DMS79 (cell line): ENCODE measurements around the gene TRAF3IP3.

Experiments
- DNase-seq: peaks from one replicate; lab custom pipeline; 2025; lab: John Stamatoyannopoulos, UW

Gene TRAF3IP3, protein sequence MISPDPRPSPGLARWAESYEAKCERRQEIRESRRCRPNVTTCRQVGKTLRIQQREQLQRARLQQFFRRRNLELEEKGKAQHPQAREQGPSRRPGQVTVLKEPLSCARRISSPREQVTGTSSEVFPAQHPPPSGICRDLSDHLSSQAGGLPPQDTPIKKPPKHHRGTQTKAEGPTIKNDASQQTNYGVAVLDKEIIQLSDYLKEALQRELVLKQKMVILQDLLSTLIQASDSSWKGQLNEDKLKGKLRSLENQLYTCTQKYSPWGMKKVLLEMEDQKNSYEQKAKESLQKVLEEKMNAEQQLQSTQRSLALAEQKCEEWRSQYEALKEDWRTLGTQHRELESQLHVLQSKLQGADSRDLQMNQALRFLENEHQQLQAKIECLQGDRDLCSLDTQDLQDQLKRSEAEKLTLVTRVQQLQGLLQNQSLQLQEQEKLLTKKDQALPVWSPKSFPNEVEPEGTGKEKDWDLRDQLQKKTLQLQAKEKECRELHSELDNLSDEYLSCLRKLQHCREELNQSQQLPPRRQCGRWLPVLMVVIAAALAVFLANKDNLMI

DNA sequence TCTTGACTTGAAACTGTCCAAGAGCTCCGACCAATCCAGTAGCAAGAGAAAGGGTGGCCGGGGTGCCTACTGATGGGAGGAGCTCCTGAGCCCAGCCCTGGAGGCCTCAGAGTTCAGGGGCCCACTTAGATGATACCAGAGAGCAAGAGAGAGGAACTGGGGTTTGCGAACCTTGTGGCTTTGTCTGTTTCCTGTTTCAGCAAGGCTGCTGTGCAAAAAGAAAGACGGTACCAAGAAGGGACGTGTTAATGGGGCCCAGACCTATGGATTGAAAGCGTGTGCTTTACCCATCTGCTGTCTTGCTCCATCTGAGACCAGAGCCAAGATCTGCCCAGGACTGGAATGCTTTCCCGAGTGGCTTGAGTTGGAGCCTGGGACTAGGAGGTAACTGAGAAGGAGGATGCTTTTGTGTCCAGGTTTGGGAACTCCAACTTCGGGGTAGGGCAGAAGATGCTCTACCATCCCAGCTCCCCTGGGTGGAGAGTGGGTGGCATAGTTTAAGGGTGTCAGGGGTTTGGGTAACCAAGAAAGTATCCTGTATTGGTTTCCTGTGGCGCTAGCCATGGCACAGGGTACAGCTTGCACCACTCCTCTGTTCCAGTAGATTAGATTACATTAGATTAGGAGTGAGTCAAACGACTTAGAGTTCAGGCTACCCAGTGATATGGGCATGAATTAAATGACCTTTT lies at the start of gene TRAF3IP3:
Gene TRAF3IP3, plus strand, starts transcription at position 128 of the 689 bp plus-strand sequence. CDS start 3,987 bp downstream, outside the sequence.
- no peak for DNase-seq

DNA sequence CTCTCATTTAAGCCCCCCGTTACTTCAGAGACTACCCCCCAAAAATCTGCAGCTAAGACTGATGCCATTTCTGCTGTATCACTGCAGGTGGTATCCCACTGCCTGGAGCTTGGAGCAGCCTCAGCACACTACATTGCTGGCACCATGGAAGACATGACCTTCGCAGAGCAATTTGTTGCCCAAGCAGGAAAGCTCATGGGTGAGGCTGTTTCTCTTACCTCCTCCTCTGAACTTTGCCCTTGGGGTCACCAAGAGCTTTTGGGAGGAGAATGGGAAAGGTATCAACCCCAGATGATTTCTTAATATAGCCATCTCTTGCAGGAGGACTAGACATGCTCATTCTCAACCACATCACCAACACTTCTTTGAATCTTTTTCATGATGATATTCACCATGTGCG lies 49.2 kb upstream of the TRAF3IP3 start:
- DNase-seq, result no peak

DNA sequence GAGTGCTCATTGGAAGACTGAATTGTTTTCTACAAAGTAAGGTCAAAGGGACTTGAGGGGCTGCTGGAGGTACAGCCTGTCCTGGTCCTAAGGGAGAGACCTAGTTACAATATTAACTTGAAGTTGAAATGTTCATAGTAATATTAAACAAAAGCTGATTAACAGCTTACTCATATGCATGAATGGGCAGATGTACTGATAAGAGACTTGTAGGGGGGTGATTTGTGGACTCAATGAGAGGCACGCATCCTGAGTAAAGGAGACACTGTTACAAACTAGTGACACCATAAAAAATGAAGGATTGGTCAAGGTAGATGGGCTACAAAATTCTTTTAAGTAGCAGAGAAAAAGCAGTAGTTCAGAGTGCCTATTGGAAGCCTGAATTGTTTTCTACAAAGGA lies 48.5 kb upstream of the TRAF3IP3 start:
- DNase-seq, result no peak

DNA sequence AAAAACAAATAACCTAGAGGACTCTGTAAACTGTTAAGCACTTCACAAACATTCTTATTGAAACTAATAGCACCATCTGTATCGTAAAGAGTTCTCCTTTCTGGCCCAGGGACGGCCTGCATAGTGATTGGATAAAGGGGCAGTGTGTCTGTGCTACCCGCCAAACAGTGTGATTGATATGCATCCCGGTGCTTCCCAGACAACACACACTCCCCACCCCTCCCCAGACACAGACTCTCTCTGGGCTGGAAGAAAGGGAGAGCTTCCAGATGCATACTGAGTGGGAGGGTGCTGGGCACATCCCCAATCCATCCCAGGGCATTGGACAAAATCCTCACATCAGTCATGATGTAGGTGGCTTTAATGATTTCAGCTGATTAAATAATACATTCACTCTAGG lies 47.6 kb upstream of the TRAF3IP3 start:
- no peak for DNase-seq

DNA sequence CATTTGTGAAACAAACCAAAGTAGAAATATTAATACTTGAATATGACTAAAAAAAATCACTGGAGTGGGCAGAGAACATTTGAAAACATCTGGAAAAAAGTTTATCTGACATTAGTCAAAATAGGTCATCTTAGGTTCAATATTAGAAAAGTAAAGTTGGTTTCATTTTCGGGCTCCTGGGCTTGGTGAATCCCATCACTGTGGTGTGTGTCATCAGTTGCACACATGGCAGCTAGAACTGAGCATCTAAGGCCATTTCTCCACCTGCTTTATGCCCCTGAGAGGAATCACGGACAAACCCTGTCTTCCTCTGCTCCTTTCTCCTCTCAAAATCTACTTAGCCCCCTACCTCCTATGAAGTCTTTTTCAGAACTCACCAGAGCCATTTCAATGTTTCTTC lies 45.8 kb upstream of the TRAF3IP3 start:
- no peak for DNase-seq

DNA sequence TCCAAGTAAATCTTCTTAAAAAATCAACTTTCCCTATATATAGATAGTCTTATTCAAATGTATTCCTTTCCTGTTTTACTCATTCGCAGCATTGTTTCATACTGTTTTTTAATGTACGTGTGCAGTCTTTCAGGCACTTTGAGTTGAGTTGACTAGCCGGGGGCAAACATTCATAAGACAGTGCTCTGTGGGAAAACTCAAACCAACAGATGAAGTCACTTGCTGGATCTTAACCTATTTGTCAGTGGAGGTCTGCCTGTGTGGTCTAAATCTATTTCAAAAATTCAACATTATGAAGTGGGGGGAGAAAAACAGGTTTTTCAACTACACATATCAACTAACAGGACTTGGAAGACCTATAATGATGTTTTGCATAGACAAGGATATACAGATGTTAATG lies 45.0 kb upstream of the TRAF3IP3 start:
- no peak for DNase-seq

DNA sequence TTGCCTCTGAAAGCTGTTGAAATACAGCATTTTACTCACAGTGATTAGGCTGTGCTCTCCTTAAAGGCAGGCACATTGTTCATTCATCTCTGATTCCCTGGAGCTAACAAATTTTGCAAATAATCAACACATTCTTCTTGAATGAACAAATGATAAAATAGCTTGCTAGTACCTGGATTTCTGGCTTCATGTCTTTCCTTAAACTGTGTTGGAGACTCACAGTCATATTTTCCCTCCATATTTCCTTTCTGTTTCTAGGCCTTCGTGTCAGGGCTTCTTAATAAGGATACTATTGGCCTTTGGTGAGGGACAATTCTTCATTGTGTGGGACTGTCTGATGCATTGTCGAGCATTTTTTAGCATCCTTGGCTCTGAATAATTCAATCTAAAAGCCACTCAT lies 41.5 kb upstream of the TRAF3IP3 start:
- no peak for DNase-seq

DNA sequence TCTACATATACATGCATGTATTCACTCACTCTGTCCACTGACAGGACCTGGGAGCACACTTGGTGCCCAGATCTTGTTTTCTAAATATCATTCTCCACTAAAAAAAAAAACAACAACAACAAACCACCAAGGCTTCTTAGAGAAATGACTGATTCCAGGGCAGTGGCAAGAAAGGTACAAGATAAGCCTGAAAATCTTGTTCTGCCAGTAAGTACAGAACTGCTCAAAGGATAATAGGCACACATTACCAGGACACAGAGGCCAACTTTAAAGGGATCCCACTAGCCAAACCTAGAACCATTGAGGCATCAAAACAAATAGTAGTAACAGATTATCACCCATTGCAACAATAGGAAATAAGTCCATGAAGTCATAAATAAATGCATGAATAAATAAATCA lies 40.5 kb upstream of the TRAF3IP3 start:
- DNase-seq, result no peak

DNA sequence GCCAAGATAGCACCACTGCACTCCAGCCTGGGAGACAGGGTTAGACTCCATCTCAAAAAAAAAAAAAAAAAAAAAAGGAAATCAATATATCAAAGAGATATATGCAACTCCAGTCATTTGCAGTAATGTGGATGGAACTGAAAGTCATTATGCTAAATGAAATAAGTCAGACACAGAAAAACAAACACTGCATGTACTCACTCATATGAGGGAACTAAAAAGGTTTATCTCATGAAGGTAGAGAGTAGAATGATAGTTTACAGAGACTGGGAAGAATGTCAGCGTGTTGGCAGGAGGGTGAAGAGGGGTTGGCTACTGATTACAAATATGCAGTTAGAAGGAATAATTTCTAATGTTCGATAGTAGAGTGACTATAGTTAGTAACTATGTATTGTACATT lies 38.0 kb upstream of the TRAF3IP3 start:
- no peak for DNase-seq

DNA sequence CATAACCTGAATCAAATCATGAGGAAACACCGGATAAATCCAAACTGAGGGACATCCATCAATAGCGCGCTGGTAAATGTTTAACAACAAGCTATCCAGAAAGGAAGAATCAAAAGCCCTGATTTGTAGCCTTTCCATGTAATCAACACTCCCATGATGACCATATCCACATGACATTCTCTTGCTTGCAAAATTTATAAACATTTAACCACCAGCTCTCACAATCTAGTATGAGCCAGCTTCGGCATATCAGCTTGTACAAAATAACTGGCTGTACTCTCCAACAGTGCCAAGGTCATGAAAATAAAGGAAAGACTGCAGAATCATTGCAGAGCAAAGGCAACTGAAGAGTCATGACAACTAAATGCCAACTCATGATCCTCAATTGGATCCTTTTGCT lies 35.5 kb upstream of the TRAF3IP3 start:
- DNase-seq, result no peak

DNA sequence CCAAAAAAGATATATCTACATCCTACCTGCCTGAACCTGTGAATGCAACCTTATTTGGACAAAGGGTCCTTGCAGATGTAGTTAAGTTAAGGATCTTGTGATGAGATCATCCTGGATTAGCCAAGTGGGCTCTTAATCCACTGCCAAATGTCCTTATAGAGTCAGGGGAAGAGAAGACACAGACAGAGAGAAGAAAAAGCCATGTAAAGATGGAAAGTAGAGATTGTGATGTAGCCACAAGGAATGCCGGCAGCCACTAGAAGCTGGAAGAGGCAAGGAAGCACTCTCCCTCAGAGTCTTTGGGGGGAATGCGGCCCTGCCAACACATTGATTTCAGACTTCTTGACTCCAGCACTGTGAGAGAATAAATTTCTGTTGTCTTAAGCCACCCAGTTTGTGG lies 35.0 kb upstream of the TRAF3IP3 start:
- no peak for DNase-seq

DNA sequence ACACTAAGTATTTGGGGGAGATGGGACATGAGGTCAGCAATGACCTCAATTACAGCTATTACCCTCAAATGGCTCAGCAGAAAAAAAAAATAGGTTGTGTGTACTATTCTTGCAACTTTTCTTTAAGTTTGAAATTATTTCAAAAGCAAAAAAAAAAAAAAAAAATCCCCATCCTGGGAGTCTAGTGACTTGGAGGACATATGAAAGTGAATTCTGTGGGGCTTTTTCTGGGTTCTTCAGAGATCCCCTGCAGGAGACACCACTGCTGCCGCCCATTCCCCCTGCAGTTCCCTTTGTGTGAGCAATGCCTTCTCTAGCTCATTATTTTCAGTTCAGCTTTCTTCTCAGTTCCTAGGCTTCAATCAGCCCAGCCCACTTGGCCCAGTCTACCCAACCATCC lies 34.5 kb upstream of the TRAF3IP3 start:
- no peak for DNase-seq

DNA sequence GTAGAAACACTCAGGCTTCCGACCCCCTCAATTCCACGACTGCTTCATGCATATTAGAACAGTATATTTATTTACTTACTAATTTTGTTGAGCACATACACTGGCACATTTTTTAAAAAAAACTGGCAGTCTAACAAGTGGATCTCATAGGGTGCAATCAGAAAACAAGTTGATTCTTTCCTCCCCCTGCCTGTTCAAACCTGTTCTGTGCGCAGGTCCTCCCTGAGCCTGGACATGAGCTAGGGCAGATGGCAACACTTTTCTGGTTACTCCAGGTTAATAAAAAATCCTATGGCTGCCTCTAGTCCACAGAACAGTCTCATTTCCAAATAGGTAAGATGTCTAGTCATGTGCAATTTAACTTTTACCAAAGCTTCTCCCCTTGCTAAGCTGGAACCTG lies 32.6 kb upstream of the TRAF3IP3 start:
- DNase-seq, result no peak

DNA sequence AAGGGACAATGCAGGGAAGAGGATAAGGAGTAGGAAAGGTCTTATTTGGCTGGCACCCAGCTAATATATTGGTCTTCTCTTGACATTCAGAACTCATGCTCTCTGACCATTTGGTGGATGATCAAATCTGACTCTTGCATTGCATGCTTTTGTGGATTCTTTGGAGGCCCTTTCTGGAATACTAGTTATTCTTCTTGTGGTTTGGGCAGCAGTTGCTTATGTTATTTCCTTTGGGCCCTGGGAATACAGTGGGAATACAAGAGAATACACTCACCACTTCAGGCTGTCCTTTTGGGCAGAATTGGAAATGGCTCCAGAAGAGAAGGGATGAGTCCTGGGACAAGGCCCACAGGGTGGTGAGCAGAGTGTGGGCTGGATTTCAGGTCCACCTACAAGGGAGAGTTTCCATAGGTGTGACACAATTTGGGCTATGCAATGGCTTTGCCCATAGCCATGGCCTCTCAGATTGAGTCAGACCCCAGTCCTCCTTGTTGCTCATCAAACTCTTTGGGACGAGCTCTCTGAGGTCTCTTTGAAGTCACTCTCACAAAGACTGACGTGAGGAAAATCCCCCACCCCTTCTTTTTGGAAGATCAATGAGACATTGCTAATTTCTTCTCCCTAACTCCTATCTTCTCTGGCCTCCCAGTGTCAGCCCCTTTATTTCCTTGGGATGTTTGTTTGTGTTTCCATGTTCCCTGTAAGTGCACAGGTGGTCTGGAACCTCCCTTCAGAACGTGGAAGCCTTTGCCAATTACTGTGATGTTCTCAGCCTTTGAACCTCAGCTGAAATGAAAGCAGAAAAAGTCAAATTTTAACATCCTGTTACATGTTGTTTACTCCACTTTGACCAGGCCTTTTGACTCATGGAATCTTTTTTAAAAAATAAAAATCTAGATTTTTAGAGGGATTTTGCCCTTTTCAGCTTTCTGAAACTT lies 31.8 kb upstream of the TRAF3IP3 start:
- DNase-seq, result no peak

DNA sequence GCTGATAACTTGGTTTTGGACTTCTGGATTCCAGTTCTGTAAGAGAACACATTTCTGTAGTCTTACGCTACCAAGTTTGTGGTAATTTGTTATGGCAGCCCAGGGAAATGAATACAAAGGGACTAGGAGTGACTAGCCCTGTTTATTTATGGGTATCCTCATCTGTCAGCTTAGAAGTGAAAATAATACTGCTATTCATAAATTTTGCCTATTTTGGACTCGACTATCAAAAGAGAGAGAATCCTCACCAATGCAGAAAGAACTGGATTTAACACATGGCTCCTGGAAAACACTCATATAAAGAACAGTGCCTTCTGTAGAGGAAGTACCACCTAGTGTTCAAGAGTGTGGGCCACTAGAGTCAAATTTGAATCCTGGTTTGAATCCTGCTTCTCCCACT lies 28.6 kb upstream of the TRAF3IP3 start:
- DNase-seq, result no peak

DNA sequence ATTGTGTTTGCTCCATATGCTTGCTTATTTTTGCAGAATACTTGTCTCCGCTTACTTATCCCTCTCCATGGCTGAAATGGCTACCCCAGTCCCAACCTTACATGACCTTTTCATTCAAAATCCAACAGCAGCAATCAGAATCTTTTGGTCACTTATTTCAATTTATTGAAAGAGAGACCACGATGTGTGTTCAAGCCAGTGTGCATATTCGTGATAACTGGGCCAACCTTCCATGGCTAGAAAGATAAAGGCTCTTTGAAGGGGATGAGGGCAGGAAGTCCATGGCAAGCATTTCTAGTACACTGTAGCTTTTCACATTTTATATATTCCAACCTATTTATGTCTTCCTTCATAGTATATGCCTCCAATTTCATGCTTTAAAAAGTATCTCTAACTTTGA lies 28.1 kb upstream of the TRAF3IP3 start:
- no peak for DNase-seq

DNA sequence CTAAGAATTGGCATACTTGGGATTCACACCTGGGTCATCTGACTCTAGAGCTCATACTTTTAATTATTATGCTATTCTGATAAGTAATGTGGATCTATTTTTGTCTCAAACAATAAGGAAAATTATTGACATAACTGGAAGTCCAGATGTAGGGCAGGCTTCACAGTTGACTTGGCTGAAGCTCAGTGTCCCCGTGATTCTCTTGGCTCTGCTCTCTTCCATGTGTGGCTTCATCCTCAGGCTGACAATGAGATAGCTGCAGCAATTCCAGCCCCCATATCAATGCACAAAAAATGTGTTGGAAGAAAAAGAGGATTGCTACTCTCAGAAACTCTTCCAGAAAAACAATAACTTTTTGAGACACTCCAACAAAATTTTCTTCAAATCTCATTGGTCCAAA lies 27.4 kb upstream of the TRAF3IP3 start:
- DNase-seq, result no peak

DNA sequence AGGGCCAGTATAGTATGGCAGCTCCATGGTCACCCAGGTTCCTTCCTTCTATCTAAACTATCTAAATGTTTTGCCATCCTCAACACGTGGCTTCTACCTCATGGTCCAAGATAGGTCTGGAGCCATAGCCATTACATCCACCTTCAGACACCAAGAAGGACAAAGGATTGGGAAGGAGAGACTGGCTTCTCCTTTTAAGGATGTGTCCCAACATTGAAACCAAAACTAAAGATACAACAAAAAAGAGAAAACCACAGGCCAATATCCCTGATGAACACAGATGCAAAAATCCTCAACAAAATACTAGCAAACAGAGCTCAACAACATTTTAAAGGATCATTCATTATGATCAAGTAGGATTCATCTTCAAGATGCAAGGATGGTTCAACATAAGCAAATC lies 26.4 kb upstream of the TRAF3IP3 start:
- no peak for DNase-seq

DNA sequence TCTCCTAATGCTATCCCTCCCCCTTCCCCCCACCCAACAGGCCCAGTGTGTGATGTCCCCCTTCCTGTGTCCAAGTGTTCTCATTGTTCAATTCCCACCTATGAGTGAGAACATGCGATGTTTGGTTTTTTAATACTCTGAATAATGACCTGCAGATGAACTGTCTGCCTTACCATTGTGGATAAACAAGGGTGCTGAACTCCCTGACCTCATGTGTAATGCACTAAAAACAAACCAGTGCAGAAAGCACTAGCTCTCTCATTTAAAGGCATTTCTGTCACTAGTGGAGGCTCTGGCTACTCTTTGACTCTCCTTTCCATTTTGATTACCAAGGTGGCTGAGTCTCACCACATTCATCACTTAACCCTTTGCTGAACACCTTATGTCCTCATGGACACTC lies 23.1 kb upstream of the TRAF3IP3 start:
- no peak for DNase-seq

DNA sequence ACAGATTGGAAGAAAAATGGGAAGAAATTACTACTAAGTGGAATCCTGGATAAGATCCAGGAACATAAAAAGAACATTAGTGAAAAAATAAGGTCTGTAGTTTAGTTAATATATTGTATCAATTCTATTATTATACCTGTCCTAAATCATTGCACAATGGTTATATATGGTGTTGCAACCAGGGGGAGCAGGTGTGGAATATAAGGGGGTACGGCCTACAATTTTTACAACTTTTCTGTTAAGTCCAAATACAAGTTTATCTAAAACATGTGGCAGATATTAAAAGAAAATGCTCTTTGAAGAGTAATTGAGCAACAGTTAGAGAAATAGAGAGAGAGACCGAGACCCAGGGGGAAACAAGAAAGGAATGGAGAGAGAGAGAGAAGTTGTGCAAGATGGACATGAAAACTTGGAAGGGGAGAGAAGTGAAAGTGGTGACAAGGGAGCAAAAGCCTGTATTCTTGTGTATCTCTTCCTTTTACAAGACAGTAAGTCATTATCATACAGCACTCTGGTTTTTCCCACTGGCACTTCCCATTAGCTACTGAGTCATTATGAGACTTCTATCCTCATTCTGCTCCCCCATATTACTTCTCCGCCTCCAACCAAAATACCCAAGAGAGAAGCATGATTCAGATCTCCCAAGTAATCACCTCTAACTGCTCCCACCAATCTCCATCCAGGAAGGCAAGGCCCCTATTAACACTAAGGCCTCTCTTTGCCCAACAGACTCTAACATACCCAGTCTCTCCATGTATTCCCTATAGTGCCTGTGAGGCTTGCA lies 22.3 kb upstream of the TRAF3IP3 start:
- DNase-seq, result no peak

DNA sequence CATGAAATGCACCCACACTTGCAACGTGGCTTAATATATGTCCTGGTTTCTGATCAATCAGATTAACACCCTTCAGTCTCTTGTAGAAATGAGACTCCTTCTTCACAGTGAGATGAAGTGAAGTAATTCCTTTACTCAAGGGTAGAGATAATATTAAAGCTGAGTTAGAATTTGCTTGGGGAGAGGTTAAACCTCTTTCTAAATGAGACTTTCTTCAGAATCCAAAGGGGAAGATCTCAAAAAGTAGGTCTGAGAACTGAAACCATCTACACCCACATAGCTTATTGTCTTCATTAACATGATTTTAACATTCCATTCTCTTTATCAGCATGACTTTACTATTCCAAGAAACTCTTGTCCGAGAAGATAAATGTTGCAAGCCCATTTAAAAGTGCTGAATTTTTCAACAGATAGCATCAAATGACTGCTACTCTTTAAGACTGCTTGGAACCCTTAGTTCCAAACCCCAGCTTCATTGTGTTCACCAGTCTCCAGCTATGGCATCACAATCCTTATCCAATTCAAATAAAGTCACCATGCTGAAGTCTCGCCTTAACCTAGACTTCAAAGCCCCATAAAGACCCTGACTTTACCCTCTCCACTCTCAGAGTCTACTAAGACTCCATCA lies 19.2 kb upstream of the TRAF3IP3 start:
- DNase-seq, result no peak
